Epithelial cell of esophagus (primary cell): Measurements from ENCODE around the gene SLC30A1.
A peak's percentile ranks its signal among the peaks of the same experiment; 100 is the strongest.

Experiments used
- DNase-seq: peaks from one replicate; pipeline ENCODE4 v3.0.0; 2010; ENCODE audit warnings: low read depth
- H3K4me3 ChIP-seq: 2 replicates; pipeline ENCODE4 v1.5.1; 2011; ENCODE audit warnings: mild to moderate bottlenecking, low read length, control low read depth
- TF ChIP-seq, protein P1 (sequence below): IDR thresholded peaks from 2 replicates; pipeline ENCODE4 v1.5.1; 2011; ENCODE audit warnings: low read depth, mild to moderate bottlenecking, low read length, control low read depth, inconsistent platforms; ENCODE audit not compliant: insufficient read depth; ENCODE audit errors: missing control alignments

Gene SLC30A1

DNA sequence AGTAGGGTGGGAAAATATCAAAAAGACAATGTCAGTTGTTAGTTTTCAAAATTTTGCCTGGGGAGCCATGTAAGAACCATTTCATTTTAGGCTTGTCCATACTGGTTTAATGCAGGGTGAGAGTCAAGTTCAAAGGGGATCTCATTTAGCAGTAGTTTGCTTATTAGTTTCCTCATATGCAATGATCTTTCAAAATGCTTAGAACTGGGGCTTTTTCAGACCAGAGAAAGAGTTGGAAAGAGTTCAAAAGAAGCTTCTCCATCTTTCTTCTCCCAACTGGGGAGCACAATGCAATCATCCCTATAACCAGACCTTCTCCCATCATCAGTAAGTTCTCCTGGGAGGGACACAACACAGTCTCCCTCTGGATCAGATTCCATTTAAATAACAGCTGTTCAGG is 16.5 kb upstream of the SLC30A1 start:
- H3K4me3 ChIP-seq: no peak overlapping the region
- TF ChIP-seq, protein P1, sequence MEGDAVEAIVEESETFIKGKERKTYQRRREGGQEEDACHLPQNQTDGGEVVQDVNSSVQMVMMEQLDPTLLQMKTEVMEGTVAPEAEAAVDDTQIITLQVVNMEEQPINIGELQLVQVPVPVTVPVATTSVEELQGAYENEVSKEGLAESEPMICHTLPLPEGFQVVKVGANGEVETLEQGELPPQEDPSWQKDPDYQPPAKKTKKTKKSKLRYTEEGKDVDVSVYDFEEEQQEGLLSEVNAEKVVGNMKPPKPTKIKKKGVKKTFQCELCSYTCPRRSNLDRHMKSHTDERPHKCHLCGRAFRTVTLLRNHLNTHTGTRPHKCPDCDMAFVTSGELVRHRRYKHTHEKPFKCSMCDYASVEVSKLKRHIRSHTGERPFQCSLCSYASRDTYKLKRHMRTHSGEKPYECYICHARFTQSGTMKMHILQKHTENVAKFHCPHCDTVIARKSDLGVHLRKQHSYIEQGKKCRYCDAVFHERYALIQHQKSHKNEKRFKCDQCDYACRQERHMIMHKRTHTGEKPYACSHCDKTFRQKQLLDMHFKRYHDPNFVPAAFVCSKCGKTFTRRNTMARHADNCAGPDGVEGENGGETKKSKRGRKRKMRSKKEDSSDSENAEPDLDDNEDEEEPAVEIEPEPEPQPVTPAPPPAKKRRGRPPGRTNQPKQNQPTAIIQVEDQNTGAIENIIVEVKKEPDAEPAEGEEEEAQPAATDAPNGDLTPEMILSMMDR: no peak
- no peak for DNase-seq

DNA sequence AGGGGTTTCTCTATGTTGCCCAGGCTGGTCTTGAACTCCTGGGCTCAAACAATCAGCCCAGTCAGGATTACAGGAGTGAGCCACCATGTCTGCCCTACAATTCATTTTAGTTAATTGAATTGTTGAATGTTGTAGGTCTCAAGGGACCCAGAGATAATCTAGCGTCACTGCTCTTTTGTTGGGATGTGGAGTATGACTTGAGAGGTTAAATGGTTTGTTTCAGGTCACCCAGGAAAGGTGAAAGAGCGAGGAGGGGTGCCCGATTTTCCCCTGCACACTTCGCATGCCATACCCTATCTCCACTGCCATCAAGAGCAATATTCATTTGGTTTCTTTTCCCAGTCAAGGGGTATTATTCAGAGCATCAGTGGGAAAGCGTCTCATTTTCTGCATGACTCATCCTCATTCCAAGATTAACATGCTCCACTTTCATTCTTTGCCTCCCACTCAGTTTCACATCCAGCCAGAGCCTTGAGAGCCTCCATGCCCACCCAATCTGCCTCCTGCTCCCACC is 13.1 kb upstream of the SLC30A1 start:
- TF ChIP-seq, protein P1: no peak
- H3K4me3 ChIP-seq: no peak overlapping the region
- peak; percentile 76 for DNase-seq

DNA sequence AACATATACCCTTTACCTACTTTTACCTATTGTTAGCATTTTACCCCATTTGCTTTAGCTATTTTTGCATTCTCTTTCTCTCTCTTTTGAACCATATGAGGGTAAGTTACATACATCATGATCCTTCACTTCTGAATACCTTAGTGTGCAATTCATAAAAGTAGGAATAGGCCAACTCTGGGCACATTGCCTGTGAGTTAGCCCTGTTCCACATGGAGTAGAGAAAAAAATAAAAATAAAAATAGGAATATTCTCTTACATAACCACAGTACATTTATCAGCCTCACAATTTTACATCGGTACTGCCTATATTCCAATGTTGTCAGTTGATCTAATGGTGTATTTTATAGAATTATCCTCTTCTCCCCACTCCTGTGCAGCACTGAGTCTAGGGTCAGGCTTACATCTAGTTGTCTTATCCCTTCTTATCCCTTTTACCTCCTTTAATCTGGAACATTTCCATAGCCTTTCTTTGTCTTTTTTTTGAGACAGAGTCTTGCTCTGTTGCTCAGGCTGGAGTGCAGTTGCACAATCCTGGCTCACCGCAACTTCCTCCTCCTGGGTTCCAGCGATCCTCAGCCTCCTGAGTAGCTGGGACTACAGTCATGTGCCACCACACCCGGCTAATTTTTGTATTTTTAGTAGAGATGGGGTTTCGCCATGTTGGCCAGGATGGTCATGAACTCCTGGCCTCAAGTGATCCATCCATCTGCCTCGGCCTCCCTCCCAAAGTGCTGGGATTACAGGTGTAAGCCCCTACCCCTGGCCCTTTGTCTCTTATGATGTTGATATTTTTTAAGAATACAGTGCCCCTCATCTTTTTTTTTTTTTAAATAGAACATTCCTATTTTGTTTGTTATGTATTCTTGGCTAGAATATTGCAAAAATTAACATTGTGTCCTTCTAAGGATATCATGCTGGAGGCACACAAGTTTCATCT is 11.1 kb upstream of the SLC30A1 start:
- DNase-seq: peak; percentile 81
- TF ChIP-seq, protein P1: no peak
- no peak overlapping the region for H3K4me3 ChIP-seq

DNA sequence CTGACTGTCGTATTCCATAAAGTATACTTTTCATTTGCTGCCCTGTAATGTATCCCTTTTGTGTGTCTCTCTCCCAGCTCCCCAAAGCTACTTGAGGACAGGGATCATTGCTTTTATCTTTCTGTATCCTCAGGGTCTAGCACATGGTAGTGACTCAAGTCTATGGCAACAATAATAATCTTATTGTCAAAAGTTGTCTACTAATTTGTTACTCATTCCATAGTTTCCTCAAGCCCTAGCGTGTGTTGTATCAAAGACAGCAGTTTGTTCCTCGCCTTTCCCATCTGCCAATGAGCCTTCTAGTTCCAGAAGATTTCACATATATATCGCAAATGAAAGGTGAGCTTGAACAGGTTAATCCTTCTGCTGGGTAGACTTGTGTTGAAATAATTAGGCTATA is 9.8 kb upstream of the SLC30A1 start:
- DNase-seq: peak; percentile 65

DNA sequence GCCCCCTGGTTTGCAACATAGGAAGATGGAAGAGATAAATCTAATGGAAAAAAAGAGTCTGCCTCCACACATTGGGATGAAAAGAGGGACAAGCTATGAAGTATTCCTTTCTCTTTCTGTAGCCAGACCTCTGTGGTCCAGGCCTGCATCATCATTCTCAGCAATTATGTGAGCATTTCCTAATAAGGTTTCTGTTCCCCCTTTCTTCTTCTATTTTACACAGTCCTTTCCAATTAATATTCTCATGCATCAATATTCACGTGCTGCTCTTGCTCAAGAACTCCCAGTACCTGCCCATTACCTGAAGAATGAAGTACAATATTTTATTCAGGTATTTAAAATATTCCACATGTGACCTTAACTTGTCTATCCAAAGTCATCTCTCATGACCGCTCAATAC is 8.2 kb upstream of the SLC30A1 start:
- no peak for DNase-seq
- no peak overlapping the region for H3K4me3 ChIP-seq
- TF ChIP-seq, protein P1: no peak

More for the DNA sequence above, 9.8 kb upstream of the SLC30A1 start:
- TF ChIP-seq, protein P1: no peak
- H3K4me3 ChIP-seq: no peak overlapping the region

DNA sequence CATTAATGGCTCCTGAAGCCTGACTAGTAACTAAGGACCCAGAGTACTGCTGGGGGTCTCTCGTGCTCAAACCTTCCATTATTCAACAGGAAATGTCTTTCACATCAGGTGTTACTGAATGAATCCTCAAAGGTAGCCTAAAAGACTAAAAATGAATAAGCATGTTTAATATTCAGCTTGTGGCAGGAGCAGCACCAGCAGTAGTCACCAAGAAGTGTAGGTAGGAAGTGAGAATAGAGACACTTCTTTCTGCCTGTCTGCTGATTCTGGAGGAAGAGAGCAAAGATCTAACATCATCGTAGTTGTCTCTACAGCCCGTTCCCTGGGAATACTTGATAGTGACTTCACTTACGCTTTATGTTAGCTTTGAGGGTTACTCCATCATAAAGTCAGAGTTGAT is 7.6 kb upstream of the SLC30A1 start:
- no peak for DNase-seq
- TF ChIP-seq, protein P1: no peak
- H3K4me3 ChIP-seq: no peak overlapping the region
